ENCODE measurements around the gene QRFP. TPM values are rescaled to one million over a fixed set of nuclear protein-coding genes. Genes with fewer than 3 reads are reported as not detected.

Gene QRFP
- polyA plus RNA-seq, 3 donors = 0.18 to 0.60 (median 0.21) TPM

DNA sequence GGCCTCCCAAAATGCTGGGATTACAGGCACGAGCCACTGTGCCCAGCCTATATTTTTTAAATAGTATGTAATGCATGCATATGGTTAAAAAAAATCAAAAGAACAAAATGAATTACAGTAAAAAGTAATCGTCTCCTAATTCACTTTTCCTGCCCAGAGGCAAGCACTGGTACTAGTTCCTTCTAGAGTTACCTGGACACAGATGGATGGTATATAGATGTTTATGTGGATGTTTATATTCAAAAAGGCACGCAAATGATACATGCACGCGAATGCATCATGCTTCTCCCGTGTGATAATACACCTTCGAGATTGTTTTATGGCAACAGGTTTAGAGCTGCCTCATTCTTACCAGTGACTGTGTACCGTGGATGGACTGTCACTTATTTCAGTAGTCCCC, 40.1 kb downstream of the QRFP start:
- Histone ChIP-seq H3K4me3 (replicated peaks in 1 of 3; ENCODE audit: low read depth in 2 of 3, low read length in 3 of 3) (no peak overlapping the region), H4K20me1 (ENCODE audit: insufficient read depth, low read length) (no peaks in the 10 kb centered on the region), H3K36me3 (replicated peaks in 1 of 2; ENCODE audit: control insufficient read depth in 1 of 2, insufficient read depth in 2 of 2, low read length in 2 of 2) (peaks cover 36 to 74% of the 10 kb centered on the region in 2 donors), H3K4me2 (replicated peaks; ENCODE audit: extremely low read depth, low read length, poor library complexity, severe bottlenecking) (no peak overlapping the region), H3K79me2 (ENCODE audit: insufficient read depth, low read length) (peaks cover 9% of the 10 kb centered on the region), H3K27ac (ENCODE audit: low read depth in 1 of 2, low read length in 2 of 2) (no peak overlapping the region), H3K27me3 (ENCODE audit: control insufficient read depth in 2 of 2, insufficient read depth in 2 of 2, low read length in 2 of 2) (no peaks in the 10 kb centered on the region), H3K4me1 (ENCODE audit: control insufficient read depth in 1 of 2, insufficient read depth in 2 of 2, low read length in 2 of 2) (no peaks in the 10 kb centered on the region), H2AFZ (ENCODE audit: insufficient read depth, low read depth, low read length, poor library complexity, severe bottlenecking) (no peak overlapping the region), H3K9ac (ENCODE audit: insufficient read depth, low read length, poor library complexity, severe bottlenecking) (no peak overlapping the region), H3K9me3 (replicated peaks in 1 of 2; ENCODE audit: control insufficient read depth in 1 of 2, insufficient read depth in 1 of 2, low read length in 2 of 2) (no peaks in the 10 kb centered on the region)
- TF ChIP-seq, protein P1, sequence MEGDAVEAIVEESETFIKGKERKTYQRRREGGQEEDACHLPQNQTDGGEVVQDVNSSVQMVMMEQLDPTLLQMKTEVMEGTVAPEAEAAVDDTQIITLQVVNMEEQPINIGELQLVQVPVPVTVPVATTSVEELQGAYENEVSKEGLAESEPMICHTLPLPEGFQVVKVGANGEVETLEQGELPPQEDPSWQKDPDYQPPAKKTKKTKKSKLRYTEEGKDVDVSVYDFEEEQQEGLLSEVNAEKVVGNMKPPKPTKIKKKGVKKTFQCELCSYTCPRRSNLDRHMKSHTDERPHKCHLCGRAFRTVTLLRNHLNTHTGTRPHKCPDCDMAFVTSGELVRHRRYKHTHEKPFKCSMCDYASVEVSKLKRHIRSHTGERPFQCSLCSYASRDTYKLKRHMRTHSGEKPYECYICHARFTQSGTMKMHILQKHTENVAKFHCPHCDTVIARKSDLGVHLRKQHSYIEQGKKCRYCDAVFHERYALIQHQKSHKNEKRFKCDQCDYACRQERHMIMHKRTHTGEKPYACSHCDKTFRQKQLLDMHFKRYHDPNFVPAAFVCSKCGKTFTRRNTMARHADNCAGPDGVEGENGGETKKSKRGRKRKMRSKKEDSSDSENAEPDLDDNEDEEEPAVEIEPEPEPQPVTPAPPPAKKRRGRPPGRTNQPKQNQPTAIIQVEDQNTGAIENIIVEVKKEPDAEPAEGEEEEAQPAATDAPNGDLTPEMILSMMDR (IDR thresholded peaks at IDR 0.05) = no peak
- no peak for DNase-seq
- 100% methylated on average over 5 of the region's 8 CpGs for whole genome bisulfite sequencing (ENCODE audit: insufficient coverage)
- H3K9me3 Mint-ChIP-seq = no peaks in the 10 kb centered on the region
- no peak overlapping the region for H3K27ac Mint-ChIP-seq
- H3K27me3 Mint-ChIP-seq (ENCODE audit: low read depth in 3 of 3) = peaks cover 0 to 2% (median 0%) of the 10 kb centered on the region in 3 donors
- peaks cover 4% of the 10 kb centered on the region for H3K4me1 Mint-ChIP-seq
- peaks cover 56 to 59% of the 10 kb centered on the region in 2 donors for H3K36me3 Mint-ChIP-seq
- intact Hi-C loops (cut with micrococcal nuclease) = no loop called here
- no peak overlapping the region for H3K4me3 Mint-ChIP-seq

GRCh38 chr9:130854835-130855234, 41.8 kb downstream of the QRFP start:
- H3K4me3 Mint-ChIP-seq = no peak overlapping the region
- H3K9me3 Mint-ChIP-seq = no peaks in the 10 kb centered on the region
- intact Hi-C loops (cut with micrococcal nuclease) = no loop called here
- no peak overlapping the region for H3K9ac ChIP-seq (ENCODE audit: insufficient read depth, low read length, poor library complexity, severe bottlenecking)
- H3K27ac ChIP-seq (ENCODE audit: low read depth in 1 of 2, low read length in 2 of 2) = no peak overlapping the region
- no peak overlapping the region for H3K4me2 ChIP-seq (replicated peaks; ENCODE audit: extremely low read depth, low read length, poor library complexity, severe bottlenecking)
- no peak for DNase-seq
- H3K4me1 ChIP-seq (ENCODE audit: control insufficient read depth in 1 of 2, insufficient read depth in 2 of 2, low read length in 2 of 2) = no peaks in the 10 kb centered on the region
- H3K36me3 Mint-ChIP-seq = peaks cover 45 to 50% of the 10 kb centered on the region in 2 donors
- H3K4me3 ChIP-seq (replicated peaks in 1 of 3; ENCODE audit: low read depth in 2 of 3, low read length in 3 of 3) = no peak overlapping the region
- peaks cover 0 to 2% (median 0%) of the 10 kb centered on the region in 3 donors for H3K27me3 Mint-ChIP-seq (ENCODE audit: low read depth in 3 of 3)
- H2AFZ ChIP-seq (ENCODE audit: insufficient read depth, low read depth, low read length, poor library complexity, severe bottlenecking) = no peak overlapping the region
- H3K4me1 Mint-ChIP-seq = no peaks in the 10 kb centered on the region
- no peaks in the 10 kb centered on the region for H3K9me3 ChIP-seq (replicated peaks in 1 of 2; ENCODE audit: control insufficient read depth in 1 of 2, insufficient read depth in 1 of 2, low read length in 2 of 2)
- H3K79me2 ChIP-seq (ENCODE audit: insufficient read depth, low read length) = peaks cover 14% of the 10 kb centered on the region
- H3K27ac Mint-ChIP-seq = peak overlapping the region in 1 of 7 donors; percentile 35
- H4K20me1 ChIP-seq (ENCODE audit: insufficient read depth, low read length) = no peaks in the 10 kb centered on the region
- WGBS (ENCODE audit: insufficient coverage) = 98% methylated on average over 9 of the region's 9 CpGs
- TF ChIP-seq, protein P1 (IDR thresholded peaks at IDR 0.05) = no peak
- peaks cover 27 to 61% of the 10 kb centered on the region in 2 donors for H3K36me3 ChIP-seq (replicated peaks in 1 of 2; ENCODE audit: control insufficient read depth in 1 of 2, insufficient read depth in 2 of 2, low read length in 2 of 2)
- no peaks in the 10 kb centered on the region for H3K27me3 ChIP-seq (ENCODE audit: control insufficient read depth in 2 of 2, insufficient read depth in 2 of 2, low read length in 2 of 2)

All from CD14-positive monocyte (primary cell).